Tongue (tissue), 2 donors: Measurements from ENCODE around the gene CHCT1. TPM values are rescaled to one million over a fixed set of nuclear protein-coding genes. Genes with fewer than 3 reads are reported as not detected.
A peak's percentile ranks its signal among the peaks of the same experiment; 100 is the strongest.

Source experiments
- DNase-seq: peaks from one replicate; pipeline ENCODE4 v3.0.0-alpha.2; 2015
- total RNA-seq: library from RNA; depleted of rRNA; stranded (reverse); fragments of >200 nt; gene quantifications from one replicate; pipeline ENCODE4 v1.2.3, GENCODE V29; 2014

The CHCT1 gene
- total RNA-seq, 1 donor from 2014 or later, result not detected

- peak; percentile 51 for DNase-seq
These were observed 20.2 kb downstream of the CHCT1 start for GRCh38 chr17:60442271-60443173.

- no peak for DNase-seq
These were observed 21.4 kb downstream of the CHCT1 start for GRCh38 chr17:60443713-60444112.

- no peak for DNase-seq
These were observed 22.9 kb downstream of the CHCT1 start for GRCh38 chr17:60445144-60445543.

GRCh38 chr17:60447375-60447774 is 25.1 kb downstream of the CHCT1 start:
- DNase-seq, result no peak

GRCh38 chr17:60451071-60451470 is 28.8 kb downstream of the CHCT1 start:
- DNase-seq, result no peak

GRCh38 chr17:60451965-60452364 is 29.7 kb downstream of the CHCT1 start:
- DNase-seq, result no peak

GRCh38 chr17:60455378-60455777 is 33.1 kb downstream of the CHCT1 start:
- DNase-seq, result no peak

GRCh38 chr17:60457148-60457547 is 34.9 kb downstream of the CHCT1 start:
- DNase-seq, result no peak

GRCh38 chr17:60461584-60461983 is 39.3 kb downstream of the CHCT1 start:
- no peak for DNase-seq

GRCh38 chr17:60463157-60463835 is 41.0 kb downstream of the CHCT1 start:
- DNase-seq, result no peak

- no peak for DNase-seq
These were observed 42.1 kb downstream of the CHCT1 start for GRCh38 chr17:60464343-60464742.

- DNase-seq, result peak; percentile 23
These were observed 46.1 kb downstream of the CHCT1 start for GRCh38 chr17:60468371-60468770.

GRCh38 chr17:60471451-60471850 is 49.2 kb downstream of the CHCT1 start:
- DNase-seq, result no peak

- DNase-seq, result no peak
These were observed 50.2 kb downstream of the CHCT1 start for GRCh38 chr17:60472449-60472848.

GRCh38 chr17:60473788-60474187 is 51.5 kb downstream of the CHCT1 start:
- no peak for DNase-seq

Other genes with a start within 250 kb of the CHCT1 start
- gene USP32, start 30.4 kb upstream of the CHCT1 start, total RNA-seq, result 49.0 TPM
- 51.7 TPM for gene APPBP2, start 103.8 kb downstream of the CHCT1 start, total RNA-seq
- gene PPM1D, start 177.7 kb downstream of the CHCT1 start, total RNA-seq, result 11.2 TPM